Astrocyte (in vitro differentiated cells and primary cell): ENCODE data around the gene UST.

Experiments used
- EZH2 ChIP-seq: IDR thresholded peaks from 2 replicates; pipeline ENCODE4 v1.6.1; 2012; ENCODE audit warnings: mild to moderate bottlenecking, low read length, inconsistent platforms; ENCODE audit not compliant: insufficient read depth
- TF ChIP-seq, protein P1 (sequence below): IDR thresholded peaks from 2 replicates; pipeline ENCODE4 v1.5.1; 2011; ENCODE audit warnings: low read depth, mild to moderate bottlenecking, inconsistent platforms, low read length, moderate library complexity; ENCODE audit not compliant: insufficient read depth

DNA sequence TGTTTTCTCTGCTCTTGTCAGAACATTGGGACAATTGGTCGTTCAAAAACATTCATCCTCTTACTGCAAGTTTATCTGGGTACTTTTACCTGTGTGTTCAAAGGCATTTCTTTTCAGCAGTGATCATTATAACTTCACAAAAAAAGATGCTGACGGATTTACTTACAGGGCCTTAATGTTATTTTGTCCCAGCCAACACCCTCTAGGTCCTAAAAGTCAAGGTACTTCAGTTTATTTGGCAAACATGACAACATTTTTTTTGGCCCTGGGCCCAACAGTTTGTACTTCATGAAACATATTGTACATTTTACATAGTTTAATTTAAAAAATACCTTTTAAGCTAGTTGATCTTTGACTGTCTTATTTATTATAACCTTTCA lies 329.5 kb downstream of the UST start:
- TF ChIP-seq, protein P1, sequence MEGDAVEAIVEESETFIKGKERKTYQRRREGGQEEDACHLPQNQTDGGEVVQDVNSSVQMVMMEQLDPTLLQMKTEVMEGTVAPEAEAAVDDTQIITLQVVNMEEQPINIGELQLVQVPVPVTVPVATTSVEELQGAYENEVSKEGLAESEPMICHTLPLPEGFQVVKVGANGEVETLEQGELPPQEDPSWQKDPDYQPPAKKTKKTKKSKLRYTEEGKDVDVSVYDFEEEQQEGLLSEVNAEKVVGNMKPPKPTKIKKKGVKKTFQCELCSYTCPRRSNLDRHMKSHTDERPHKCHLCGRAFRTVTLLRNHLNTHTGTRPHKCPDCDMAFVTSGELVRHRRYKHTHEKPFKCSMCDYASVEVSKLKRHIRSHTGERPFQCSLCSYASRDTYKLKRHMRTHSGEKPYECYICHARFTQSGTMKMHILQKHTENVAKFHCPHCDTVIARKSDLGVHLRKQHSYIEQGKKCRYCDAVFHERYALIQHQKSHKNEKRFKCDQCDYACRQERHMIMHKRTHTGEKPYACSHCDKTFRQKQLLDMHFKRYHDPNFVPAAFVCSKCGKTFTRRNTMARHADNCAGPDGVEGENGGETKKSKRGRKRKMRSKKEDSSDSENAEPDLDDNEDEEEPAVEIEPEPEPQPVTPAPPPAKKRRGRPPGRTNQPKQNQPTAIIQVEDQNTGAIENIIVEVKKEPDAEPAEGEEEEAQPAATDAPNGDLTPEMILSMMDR: no peak
- TF ChIP-seq EZH2: no peak
